Spleen (tissue), 7 donors: ENCODE measurements around the gene SMPX.

Experiments used
- CTCF ChIP-seq, 11 experiments: fragments of 200-600 bp in 7 of 11; fragments of 450-650 bp in 4 of 11; sonication (generic) in 4 of 11; IDR thresholded peaks in 8 of 11; conservative IDR thresholded peaks in 3 of 11; 1 replicate in 7 of 11; 2 replicates in 4 of 11; pipeline versions ENCODE4 v1.4.0 to v1.8.0; 2016 to 2021; ENCODE audit warnings: antibody characterized with exemption in 11 of 11, inconsistent platforms in 4 of 11, mild to moderate bottlenecking in 1 of 11
- POLR2A ChIP-seq, 3 donors: fragments of 450-650 bp; IDR thresholded peaks; one replicate each; pipeline ENCODE4 v1.5.1; 2017; ENCODE audit warnings: antibody characterized with exemption in 3 of 3, mild to moderate bottlenecking in 1 of 3
- donor health status: DM: no; HTN: no; CAD: no; lungs with moderate emphysema.
- donor health status: DM: no; HTN: no; CAD: no.
- donor health status: DM: no; HTN: no; CAD: no.

- TF ChIP-seq POLR2A (IDR thresholded peaks at IDR 0.05) (no peak), CTCF (IDR thresholded peaks at IDR 0.05 in 8 of 11, conservative IDR thresholded peaks at IDR 0.05 in 3 of 11) (no peak)
Measured at GRCh38 chrX:21700967-21701366, 56.9 kb downstream of the SMPX start.
